Thyroid gland (tissue), 4 donors: Measurements from ENCODE around the gene GRB2. TPM values are rescaled to one million over a fixed set of nuclear protein-coding genes. Genes with fewer than 3 reads are reported as not detected.

Source experiments
- DNase-seq, 2 donors: peaks; one replicate each; pipeline ENCODE4 v3.0.0-alpha.2; 2019
- H3K27ac ChIP-seq, 3 donors: fragments of 200-600 bp; sonication (generic); 1 replicate in 2 of 3; 2 replicates in 1 of 3; pipeline ENCODE4 v1.5.1; 2016 to 2019; ENCODE audit warnings: mild to moderate bottlenecking in 1 of 3, moderate library complexity in 1 of 3
- H3K27me3 ChIP-seq: fragments of 200-600 bp; sonication (generic); one replicate; pipeline ENCODE4 v1.5.1; 2019
- H3K36me3 ChIP-seq, 2 donors: fragments of 200-600 bp; sonication (generic); one replicate each; pipeline ENCODE4 v1.5.1; 2016 to 2019
- H3K4me1 ChIP-seq, 2 donors: fragments of 200-600 bp; sonication (generic); one replicate each; pipeline ENCODE4 v1.5.1; 2017 to 2019
- H3K4me3 ChIP-seq, 3 donors: fragments of 200-600 bp; sonication (generic); replicated peaks in 1 of 3; 1 replicate in 2 of 3; 2 replicates in 1 of 3; pipeline ENCODE4 v1.5.1; 2016; ENCODE audit warnings: mild to moderate bottlenecking in 1 of 3
- H3K9me3 ChIP-seq: fragments of 200-600 bp; sonication (generic); one replicate; pipeline ENCODE4 v1.5.1; 2017
- POLR2A ChIP-seq, 2 donors: fragments of 450-650 bp; IDR thresholded peaks; one replicate each; pipeline ENCODE4 v1.6.1; 2017; ENCODE audit warnings: antibody characterized with exemption in 2 of 2, mild to moderate bottlenecking in 2 of 2, moderate library complexity in 1 of 2
- WGBS, 2 donors: methylation state at CpG; one replicate each; pipeline ENCODE4 v1.1.5; 2017; 5-methylcytosine and 5-hydroxymethylcytosine counted together
- intact Hi-C: fragments of 100-400 bp; cut with DNase I; formaldehyde crosslinking; loops from one replicate; pipeline ENCODE4 v1.15.1; 2023
- total RNA-seq, 4 donors: library from RNA; depleted of rRNA; stranded (reverse); fragments of >200 nt; gene quantifications; one replicate each; pipeline ENCODE4 v1.2.3, GENCODE V29; 2016
- TF ChIP-seq, protein P1 (sequence below), 6 experiments: fragments of 200-600 bp in 3 of 6; fragments of 450-650 bp in 3 of 6; sonication (generic) in 3 of 6; IDR thresholded peaks; one replicate each; pipeline ENCODE4 v1.5.1; 2016 to 2019; ENCODE audit warnings: antibody characterized with exemption in 6 of 6, mild to moderate bottlenecking in 2 of 6, inconsistent platforms in 1 of 6, moderate library complexity in 1 of 6

Gene GRB2
- total RNA-seq, 4 donors from 2014 or later: 65.8 to 101 (median 97.3) TPM

- H3K4me1 ChIP-seq: peaks cover 13 to 29% of the 10 kb centered on the region in 2 donors
- no peak for DNase-seq
- intact Hi-C loops: no loop called here
Observed at GRCh38 chr17:75397217-75397616, 8.3 kb downstream of the GRB2 start.

GRCh38 chr17:75396796-75397195, 8.7 kb downstream of the GRB2 start:
- Histone ChIP-seq H3K4me1 (peaks cover 13 to 29% of the 10 kb centered on the region in 2 donors), H3K27me3 (no peaks in the 10 kb centered on the region), H3K27ac (no peak overlapping the region), H3K4me3 (no peak overlapping the region), H3K36me3 (no peaks in the 10 kb centered on the region), H3K9me3 (no peaks in the 10 kb centered on the region)
- DNase-seq: no peak
- 62 to 66% methylated on average over 2 of the region's 2 CpGs for WGBS, 2 donors
- intact Hi-C loops: no loop called here
- no peak for TF ChIP-seq POLR2A (IDR thresholded peaks at IDR 0.05)
- TF ChIP-seq, protein P1, sequence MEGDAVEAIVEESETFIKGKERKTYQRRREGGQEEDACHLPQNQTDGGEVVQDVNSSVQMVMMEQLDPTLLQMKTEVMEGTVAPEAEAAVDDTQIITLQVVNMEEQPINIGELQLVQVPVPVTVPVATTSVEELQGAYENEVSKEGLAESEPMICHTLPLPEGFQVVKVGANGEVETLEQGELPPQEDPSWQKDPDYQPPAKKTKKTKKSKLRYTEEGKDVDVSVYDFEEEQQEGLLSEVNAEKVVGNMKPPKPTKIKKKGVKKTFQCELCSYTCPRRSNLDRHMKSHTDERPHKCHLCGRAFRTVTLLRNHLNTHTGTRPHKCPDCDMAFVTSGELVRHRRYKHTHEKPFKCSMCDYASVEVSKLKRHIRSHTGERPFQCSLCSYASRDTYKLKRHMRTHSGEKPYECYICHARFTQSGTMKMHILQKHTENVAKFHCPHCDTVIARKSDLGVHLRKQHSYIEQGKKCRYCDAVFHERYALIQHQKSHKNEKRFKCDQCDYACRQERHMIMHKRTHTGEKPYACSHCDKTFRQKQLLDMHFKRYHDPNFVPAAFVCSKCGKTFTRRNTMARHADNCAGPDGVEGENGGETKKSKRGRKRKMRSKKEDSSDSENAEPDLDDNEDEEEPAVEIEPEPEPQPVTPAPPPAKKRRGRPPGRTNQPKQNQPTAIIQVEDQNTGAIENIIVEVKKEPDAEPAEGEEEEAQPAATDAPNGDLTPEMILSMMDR (IDR thresholded peaks at IDR 0.05): no peak

More at GRCh38 chr17:75397217-75397616, 8.3 kb downstream of the GRB2 start:
- no peaks in the 10 kb centered on the region for H3K9me3 ChIP-seq
- TF ChIP-seq, protein P1 (IDR thresholded peaks at IDR 0.05): no peak
- TF ChIP-seq POLR2A (IDR thresholded peaks at IDR 0.05): no peak
- H3K36me3 ChIP-seq: no peaks in the 10 kb centered on the region
- 87 to 88% methylated on average over 1 of the region's 1 CpG for WGBS, 2 donors
- H3K4me3 ChIP-seq: no peak overlapping the region
- no peaks in the 10 kb centered on the region for H3K27me3 ChIP-seq
- H3K27ac ChIP-seq: no peak overlapping the region

- H3K4me1 ChIP-seq: peaks cover 13 to 29% of the 10 kb centered on the region in 2 donors
- H3K27me3 ChIP-seq: no peaks in the 10 kb centered on the region
- no peak overlapping the region for H3K4me3 ChIP-seq
- no peaks in the 10 kb centered on the region for H3K9me3 ChIP-seq
- WGBS, 2 donors: 88 to 89% methylated on average over 6 of the region's 6 CpGs
- no peak for DNase-seq
- no peaks in the 10 kb centered on the region for H3K36me3 ChIP-seq
- intact Hi-C loops: no loop called here
- TF ChIP-seq, protein P1 (IDR thresholded peaks at IDR 0.05): no peak
- no peak for TF ChIP-seq POLR2A (IDR thresholded peaks at IDR 0.05)
- H3K27ac ChIP-seq: no peak overlapping the region
Observed at GRCh38 chr17:75396025-75396424, 9.5 kb downstream of the GRB2 start.

DNA sequence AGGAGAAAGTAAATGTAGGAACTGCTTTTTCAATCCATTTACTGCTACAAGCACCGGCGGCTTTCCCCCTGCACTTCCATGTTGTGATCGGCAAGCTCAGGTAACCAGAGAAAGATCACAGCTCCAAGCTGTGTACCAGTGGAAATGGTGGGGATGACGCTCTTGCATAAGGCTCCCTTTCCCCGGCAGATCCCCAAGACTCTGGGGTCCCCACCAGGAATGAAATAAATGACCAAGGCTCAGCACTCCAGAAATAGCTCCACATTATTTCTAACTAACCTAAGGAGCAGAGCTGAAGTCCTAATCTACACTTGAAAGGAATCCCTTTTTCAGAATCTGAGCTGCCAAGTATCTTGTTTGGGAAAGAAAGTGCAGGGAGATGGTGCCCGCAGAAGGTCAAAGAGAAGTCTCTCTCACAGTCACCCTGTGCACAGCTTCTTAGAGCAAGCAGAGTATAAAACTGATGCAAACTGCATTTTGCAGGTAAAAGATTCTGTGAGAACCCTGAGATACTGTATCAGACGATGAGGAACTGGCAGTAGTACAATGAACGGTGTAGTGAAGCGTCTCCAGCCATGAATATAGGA, 11.1 kb downstream of the GRB2 start:
- TF ChIP-seq, protein P1 (IDR thresholded peaks at IDR 0.05): no peak
- no peak for TF ChIP-seq POLR2A (IDR thresholded peaks at IDR 0.05)
- Histone ChIP-seq H3K27ac (peak overlapping the region; percentile 12 to 37 (median 32)), H3K36me3 (no peaks in the 10 kb centered on the region), H3K4me1 (peaks cover 13 to 32% of the 10 kb centered on the region in 2 donors), H3K4me3 (peak overlapping the region; percentile 11 to 31 (median 16)), H3K27me3 (no peaks in the 10 kb centered on the region), H3K9me3 (no peaks in the 10 kb centered on the region)
- intact Hi-C loops: loop anchor here (5.0 kb wide), 1 partner anchor 72 kb away; no protein-coding TSS in a partner anchor
- 8% methylated on average over 9 of the region's 9 CpGs for WGBS, 2 donors
- no peak for DNase-seq

GRCh38 chr17:75393523-75394331, 11.8 kb downstream of the GRB2 start:
- Histone ChIP-seq H3K27me3 (no peaks in the 10 kb centered on the region), H3K4me1 (peaks cover 13 to 32% of the 10 kb centered on the region in 2 donors)
- intact Hi-C loops: loop anchor here (5.0 kb wide), 1 partner anchor 71 kb away; no protein-coding TSS in a partner anchor

More at GRCh38 chr17:75393523-75394331, 11.8 kb downstream of the GRB2 start:
- Histone ChIP-seq H3K9me3 (no peaks in the 10 kb centered on the region), H3K27ac (peak overlapping the region; percentile 37 to 74 (median 60)), H3K36me3 (no peaks in the 10 kb centered on the region), H3K4me3 (peak overlapping the region; percentile 31 to 42 (median 39))
- TF ChIP-seq POLR2A (IDR thresholded peaks at IDR 0.05): peak in 1 of 2 donors; percentile 78
- TF ChIP-seq, protein P1 (IDR thresholded peaks at IDR 0.05): peak in 2 of 6 experiments; percentile 37 to 42
- WGBS, 2 donors: 0% methylated on average over 16 to 17 of the region's 28 CpGs
- DNase-seq: peak; percentile 99
